Measurements from ENCODE around the gene TMEM266.
"Not testable (repeated sequence)": the region's sequence is repeated elsewhere in the genome, so short reads cannot be mapped to it uniquely, and the experiment has no call there.

The TMEM266 gene

DNA sequence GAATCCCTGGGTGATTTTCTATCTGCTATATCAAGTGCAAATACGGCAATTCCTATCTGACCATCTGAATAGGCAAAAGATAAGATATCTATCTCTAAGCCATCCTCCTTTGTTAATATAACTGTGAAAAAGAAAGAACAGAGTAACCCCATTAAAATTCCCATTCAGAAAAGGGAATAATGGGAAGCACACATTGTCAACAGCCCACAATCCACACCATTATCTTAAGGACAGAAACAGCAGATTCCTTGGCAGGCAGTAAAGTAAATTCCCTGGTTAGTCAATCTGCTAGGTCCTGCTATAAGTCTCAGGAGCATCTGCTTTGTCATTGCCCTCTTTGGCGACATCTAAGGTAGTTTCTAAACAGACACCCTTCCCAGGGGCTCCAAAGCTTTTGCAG lies 25.7 kb upstream of the TMEM266 start:
- no peak for DNase-seq (ENCODE audit: low spot score)
- Histone ChIP-seq H3K4me3 (no peak overlapping the region), H3K27ac (no peak overlapping the region)
- TF ChIP-seq, protein P1, sequence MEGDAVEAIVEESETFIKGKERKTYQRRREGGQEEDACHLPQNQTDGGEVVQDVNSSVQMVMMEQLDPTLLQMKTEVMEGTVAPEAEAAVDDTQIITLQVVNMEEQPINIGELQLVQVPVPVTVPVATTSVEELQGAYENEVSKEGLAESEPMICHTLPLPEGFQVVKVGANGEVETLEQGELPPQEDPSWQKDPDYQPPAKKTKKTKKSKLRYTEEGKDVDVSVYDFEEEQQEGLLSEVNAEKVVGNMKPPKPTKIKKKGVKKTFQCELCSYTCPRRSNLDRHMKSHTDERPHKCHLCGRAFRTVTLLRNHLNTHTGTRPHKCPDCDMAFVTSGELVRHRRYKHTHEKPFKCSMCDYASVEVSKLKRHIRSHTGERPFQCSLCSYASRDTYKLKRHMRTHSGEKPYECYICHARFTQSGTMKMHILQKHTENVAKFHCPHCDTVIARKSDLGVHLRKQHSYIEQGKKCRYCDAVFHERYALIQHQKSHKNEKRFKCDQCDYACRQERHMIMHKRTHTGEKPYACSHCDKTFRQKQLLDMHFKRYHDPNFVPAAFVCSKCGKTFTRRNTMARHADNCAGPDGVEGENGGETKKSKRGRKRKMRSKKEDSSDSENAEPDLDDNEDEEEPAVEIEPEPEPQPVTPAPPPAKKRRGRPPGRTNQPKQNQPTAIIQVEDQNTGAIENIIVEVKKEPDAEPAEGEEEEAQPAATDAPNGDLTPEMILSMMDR (IDR thresholded peaks at IDR 0.05) = no peak

- no peak overlapping the region for H3K4me3 ChIP-seq
- DNase-seq (ENCODE audit: low spot score) = no peak
- TF ChIP-seq, protein P1 (IDR thresholded peaks at IDR 0.05) = no peak
- no peak overlapping the region for H3K27ac ChIP-seq
These were observed 24.2 kb upstream of the TMEM266 start for GRCh38 chr15:76035593-76035992.

DNA sequence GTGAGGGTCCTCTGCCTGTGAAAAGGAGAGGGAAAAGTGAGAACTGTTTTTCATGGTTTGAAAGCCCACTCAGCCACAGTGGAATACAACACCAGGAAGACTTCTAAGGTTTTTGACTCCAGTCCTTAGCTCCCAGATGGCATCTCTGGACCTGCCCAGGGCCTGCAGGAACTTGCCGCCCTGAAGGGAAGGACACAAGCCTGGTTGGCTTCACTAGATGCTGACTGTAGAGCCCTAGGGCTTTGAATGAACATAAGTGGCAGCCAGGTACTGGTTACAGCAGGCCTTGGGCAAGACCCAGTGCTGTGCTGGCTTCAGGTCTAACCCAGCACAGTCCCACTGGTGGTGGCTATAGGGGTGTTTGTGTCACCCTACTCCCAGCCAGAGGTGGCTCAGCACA lies 21.3 kb upstream of the TMEM266 start:
- no peak overlapping the region for H3K4me3 ChIP-seq
- TF ChIP-seq, protein P1 (IDR thresholded peaks at IDR 0.05) = no peak
- no peak overlapping the region for H3K27ac ChIP-seq
- no peak for DNase-seq (ENCODE audit: low spot score)

- H3K27ac ChIP-seq; DNase-seq (ENCODE audit: low spot score); H3K4me3 ChIP-seq: not testable (repeated sequence)
These were observed 5.6 kb upstream of the TMEM266 start for GRCh38 chr15:76054201-76054600.

- TF ChIP-seq, protein P1 (IDR thresholded peaks at IDR 0.05) = no peak
- no peak for DNase-seq (ENCODE audit: low spot score)
- Histone ChIP-seq H3K4me3 (peak overlapping the region; percentile 56), H3K27ac (no peak overlapping the region)
These were observed 2.9 kb upstream of the TMEM266 start for GRCh38 chr15:76056931-76057330.

GRCh38 chr15:76057332-76058000 lies 2.3 kb upstream of the TMEM266 start:
- no peak for DNase-seq (ENCODE audit: low spot score)
- TF ChIP-seq, protein P1 (IDR thresholded peaks at IDR 0.05) = peak; percentile 69
- H3K4me3 ChIP-seq = peak overlapping the region; percentile 56
- no peak overlapping the region for H3K27ac ChIP-seq

- no peak for DNase-seq (ENCODE audit: low spot score)
- peak overlapping the region; percentile 85 for H3K4me3 ChIP-seq
- no peak overlapping the region for H3K27ac ChIP-seq
- TF ChIP-seq, protein P1 (IDR thresholded peaks at IDR 0.05) = no peak
These were observed 968 bp upstream of the TMEM266 start for GRCh38 chr15:76058714-76059319.
